GM10266 (cell line): ENCODE measurements around the gene ERC2.

Experiments
- DNase-seq: peaks from one replicate; pipeline ENCODE4 v3.0.0; 2012; ENCODE audit errors: extremely low spot score
- TF ChIP-seq, protein P1 (sequence below): IDR thresholded peaks from 2 replicates; pipeline ENCODE4 v1.5.1; 2012; ENCODE audit warnings: mild to moderate bottlenecking, low read depth; ENCODE audit not compliant: control insufficient read depth, insufficient read depth; ENCODE audit errors: missing control alignments

ERC2 gene

DNA sequence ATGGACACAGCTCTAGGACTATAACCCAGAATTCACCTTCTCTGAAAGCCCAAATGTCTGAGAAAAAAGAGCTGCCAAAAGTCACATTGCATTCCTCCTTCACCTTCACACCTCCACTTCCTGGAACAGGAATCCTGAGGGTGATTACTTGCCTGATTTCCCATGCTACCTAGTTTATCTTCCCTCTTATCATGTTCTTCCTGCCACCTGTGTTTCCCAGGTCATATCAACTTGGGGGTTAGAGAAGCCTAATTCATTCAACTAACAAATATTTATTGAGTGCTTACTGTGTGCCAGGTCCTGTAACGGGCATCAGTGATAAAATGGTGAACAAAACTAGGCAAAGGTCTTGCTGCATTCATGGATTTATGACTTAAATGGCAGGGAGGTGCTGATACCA, 701.5 kb downstream of the ERC2 start:
- TF ChIP-seq, protein P1, sequence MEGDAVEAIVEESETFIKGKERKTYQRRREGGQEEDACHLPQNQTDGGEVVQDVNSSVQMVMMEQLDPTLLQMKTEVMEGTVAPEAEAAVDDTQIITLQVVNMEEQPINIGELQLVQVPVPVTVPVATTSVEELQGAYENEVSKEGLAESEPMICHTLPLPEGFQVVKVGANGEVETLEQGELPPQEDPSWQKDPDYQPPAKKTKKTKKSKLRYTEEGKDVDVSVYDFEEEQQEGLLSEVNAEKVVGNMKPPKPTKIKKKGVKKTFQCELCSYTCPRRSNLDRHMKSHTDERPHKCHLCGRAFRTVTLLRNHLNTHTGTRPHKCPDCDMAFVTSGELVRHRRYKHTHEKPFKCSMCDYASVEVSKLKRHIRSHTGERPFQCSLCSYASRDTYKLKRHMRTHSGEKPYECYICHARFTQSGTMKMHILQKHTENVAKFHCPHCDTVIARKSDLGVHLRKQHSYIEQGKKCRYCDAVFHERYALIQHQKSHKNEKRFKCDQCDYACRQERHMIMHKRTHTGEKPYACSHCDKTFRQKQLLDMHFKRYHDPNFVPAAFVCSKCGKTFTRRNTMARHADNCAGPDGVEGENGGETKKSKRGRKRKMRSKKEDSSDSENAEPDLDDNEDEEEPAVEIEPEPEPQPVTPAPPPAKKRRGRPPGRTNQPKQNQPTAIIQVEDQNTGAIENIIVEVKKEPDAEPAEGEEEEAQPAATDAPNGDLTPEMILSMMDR: no peak
- DNase-seq: no peak

DNA sequence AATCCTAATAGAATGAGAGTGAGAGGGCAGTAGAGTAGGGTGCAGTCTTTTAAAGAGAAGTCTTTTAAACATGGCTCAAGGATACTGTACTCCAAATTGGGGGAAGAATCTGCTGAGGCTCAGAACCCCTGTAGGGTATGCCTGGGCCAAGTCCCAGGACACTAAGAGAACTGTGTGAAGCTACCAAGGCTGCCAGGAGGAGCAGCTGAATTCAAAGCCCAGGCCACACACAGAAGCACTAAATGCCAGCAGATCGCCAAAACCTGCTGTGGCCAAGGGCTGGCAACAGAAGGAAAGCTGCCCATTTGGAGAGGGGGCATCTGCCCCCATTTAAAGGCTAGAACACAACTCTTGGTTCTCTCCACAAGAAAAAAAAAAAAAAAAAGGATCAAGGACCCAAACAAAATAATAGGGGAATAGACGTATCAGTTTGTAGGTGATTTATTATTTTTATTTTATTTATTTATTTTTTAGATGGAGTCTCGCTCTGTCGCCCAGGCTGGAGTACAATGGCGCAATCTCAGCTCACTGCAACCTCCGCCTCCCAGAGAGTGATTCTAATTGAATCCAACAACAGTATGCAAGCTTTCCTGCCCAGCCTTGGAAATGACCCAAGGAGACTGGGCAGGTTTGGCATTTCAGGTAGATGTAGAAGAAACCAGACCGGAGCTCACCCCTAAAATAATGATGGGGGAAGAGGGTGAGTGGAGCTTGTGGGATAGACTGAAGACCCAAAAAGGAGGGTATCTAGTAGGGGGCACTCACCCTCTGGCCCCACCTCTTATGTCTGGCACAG, 702.2 kb downstream of the ERC2 start:
- TF ChIP-seq, protein P1: no peak
- no peak for DNase-seq

DNA sequence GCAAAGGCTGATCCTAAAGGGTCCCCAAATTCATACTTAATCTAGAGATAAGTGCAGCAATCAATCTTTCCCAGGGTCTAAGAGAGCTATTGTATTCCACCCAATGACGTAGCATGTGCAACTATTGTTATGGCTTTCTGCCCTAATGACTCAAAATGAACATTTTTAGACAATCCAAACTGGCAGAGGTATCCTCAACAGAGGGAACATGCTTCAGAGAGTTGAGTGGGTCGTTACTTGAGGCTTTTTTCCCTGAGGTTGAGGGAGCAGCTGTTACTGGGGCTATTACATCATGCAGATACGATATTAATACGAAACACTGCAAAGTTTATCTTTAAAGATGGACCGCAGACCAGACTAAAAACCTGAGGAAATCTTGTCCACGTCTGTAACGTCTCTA, 702.9 kb downstream of the ERC2 start:
- TF ChIP-seq, protein P1: no peak
- no peak for DNase-seq

DNA sequence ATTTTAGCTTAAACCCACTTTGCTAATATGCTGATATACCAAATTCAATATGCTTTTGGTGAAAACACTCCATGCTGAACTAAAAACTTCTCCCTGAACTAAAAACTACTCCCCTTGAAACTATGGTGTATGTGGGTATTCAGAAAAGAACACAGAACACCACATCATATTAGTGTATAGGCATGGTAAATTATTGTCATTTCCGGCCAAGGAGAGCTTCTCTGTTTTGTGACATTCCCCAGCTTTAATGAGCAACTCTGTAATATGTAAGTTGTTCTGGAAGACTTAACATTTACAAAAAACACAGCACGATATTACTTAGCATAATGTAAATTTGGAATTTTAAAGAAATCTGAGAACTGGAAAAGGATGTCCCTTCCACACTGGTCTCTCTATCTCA, 711.3 kb downstream of the ERC2 start:
- DNase-seq: no peak
- TF ChIP-seq, protein P1: no peak

DNA sequence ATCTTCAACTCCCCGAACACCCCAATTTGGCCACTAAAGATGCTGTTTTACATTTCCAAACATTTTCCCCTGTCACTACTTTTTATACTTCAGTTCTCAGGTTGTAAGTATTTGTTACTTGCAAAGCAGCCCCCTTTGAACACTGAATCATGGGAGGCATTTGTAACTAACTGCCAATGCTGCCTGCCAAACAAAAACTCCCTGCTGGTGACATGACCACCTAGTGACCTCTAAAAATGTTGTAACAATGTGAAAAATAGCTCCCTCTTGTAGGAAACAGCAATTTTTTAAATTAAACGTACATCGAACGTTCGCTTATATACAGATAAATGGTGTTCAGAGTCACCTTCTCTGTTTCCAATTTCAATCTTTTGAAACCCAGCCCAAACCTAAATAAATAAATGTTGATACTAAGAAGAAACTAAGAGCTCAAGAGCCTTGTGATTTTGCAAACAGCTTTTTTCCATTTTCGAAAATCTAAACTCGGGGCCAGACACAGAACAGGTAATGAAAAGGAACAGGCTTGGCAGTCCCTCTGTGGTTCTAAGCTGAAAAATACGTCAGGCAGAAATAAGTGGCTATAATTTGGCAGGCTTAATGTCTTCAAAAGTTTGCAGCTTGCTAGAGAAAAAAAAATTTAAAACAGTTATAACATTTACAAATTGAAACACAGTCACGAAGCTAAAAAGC, 712.6 kb downstream of the ERC2 start:
- TF ChIP-seq, protein P1: no peak
- DNase-seq: no peak

DNA sequence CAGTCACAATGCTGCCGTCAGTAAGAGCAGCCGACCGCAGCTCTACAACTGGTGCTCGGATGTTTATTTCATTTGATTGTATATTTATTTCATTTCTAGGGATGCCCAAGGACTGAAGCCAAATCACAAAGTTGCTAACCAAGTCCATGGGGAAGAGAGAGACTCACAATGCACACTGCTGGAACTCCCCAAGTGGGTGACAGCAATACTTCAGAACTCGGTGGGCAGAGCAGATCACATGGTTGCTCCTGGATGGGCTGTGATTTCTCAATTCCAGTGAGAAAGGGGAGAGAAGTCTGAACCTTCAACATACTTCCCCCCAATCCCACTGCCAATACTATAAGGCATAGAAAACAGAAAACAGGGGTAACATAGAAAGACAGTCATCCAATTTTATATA, 715.4 kb downstream of the ERC2 start:
- no peak for DNase-seq
- TF ChIP-seq, protein P1: no peak

DNA sequence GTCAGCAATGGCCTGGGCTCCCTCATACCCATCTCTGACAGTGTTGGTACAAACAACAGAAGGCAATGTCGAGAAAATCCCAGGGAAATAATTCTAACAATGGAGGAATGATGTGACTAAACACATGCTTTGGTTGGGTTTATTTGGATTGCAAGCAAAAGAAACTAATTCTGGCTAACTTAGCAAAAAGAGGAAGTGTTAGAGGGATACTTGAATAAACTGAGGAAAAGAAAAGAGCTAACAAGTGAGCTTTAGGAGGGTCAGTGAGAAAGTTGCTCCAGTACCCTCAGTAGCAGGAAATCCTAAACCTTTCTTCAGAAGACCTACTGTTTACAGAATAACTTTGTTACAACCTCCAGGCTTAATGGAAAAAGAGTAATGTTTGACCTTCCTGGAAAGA, 716.5 kb downstream of the ERC2 start:
- no peak for DNase-seq
- TF ChIP-seq, protein P1: no peak
